Erythroblast (primary cell): Measurements from ENCODE around the gene MAGEB3.

Experiments
- GATA1 ChIP-seq: IDR thresholded peaks from 2 replicates; pipeline ENCODE4 v1.6.1; 2011; ENCODE audit warnings: low read depth, mild to moderate bottlenecking, control low read depth, low read length, moderate library complexity
- POLR2A ChIP-seq: IDR thresholded peaks from 2 replicates; pipeline ENCODE4 v1.6.1; 2011; ENCODE audit warnings: mild to moderate bottlenecking, low read length

- TF ChIP-seq POLR2A (no peak), GATA1 (no peak)
These were observed 30.6 kb downstream of the MAGEB3 start for GRCh38 chrX:30261012-30261411.
